ENCODE data around the gene DSG3. TPM values are rescaled to one million over a fixed set of nuclear protein-coding genes. Genes with fewer than 3 reads are reported as not detected.

DSG3 gene, protein sequence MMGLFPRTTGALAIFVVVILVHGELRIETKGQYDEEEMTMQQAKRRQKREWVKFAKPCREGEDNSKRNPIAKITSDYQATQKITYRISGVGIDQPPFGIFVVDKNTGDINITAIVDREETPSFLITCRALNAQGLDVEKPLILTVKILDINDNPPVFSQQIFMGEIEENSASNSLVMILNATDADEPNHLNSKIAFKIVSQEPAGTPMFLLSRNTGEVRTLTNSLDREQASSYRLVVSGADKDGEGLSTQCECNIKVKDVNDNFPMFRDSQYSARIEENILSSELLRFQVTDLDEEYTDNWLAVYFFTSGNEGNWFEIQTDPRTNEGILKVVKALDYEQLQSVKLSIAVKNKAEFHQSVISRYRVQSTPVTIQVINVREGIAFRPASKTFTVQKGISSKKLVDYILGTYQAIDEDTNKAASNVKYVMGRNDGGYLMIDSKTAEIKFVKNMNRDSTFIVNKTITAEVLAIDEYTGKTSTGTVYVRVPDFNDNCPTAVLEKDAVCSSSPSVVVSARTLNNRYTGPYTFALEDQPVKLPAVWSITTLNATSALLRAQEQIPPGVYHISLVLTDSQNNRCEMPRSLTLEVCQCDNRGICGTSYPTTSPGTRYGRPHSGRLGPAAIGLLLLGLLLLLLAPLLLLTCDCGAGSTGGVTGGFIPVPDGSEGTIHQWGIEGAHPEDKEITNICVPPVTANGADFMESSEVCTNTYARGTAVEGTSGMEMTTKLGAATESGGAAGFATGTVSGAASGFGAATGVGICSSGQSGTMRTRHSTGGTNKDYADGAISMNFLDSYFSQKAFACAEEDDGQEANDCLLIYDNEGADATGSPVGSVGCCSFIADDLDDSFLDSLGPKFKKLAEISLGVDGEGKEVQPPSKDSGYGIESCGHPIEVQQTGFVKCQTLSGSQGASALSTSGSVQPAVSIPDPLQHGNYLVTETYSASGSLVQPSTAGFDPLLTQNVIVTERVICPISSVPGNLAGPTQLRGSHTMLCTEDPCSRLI
- total RNA-seq = 56.9 TPM

DNA sequence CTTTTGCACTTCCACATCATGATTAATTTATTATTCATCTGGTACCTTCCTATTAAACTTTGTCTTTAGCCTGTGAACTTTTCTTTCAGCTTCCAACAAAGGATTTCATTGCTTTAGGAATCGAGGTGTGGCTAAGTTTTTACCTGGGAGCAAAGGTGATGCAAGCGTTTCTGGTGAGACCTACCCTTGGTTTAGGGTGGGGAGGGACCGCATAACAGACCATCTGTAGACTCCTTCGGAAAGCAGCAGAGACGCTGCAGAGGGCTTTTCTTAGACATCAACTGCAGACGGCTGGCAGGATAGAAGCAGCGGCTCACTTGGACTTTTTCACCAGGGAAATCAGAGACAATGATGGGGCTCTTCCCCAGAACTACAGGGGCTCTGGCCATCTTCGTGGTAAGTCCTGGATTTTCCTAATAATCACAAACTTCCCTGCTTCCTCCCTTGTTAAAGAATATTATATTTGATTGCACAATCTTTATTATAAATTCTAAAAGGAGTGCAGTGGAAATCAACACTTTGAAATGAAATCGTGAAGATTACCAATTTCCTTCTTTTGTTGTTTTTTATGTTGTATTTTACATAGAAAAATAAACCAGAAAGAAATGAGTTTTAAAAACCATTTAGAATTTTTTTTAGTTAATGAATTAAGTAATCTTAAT, at the start of gene DSG3:
DSG3 (plus strand) TSS at position 212 of the 662 bp plus-strand sequence; CDS start at position 349, 137 bp downstream.
- no peak for DNase-seq

DNA sequence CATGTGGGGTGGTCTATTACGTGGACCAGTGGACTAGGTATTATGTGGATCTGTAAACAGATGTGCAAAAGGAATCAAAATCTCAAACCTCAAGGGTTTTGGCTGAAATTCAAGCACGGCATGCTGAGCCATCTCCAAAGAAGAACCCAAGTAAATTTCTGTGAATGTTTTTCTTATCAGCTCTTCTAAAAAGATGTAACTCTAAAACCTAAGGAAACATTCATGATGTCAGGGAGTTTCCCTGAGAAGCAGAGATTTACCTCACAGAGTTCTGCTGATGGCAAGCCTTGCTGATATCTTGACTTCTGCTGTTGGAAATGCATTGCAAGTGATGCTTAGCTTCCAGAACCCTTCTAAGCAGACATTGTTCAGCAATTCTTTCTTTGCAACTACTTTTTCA, 49.4 kb upstream of the DSG3 start:
- no peak for DNase-seq

DNA sequence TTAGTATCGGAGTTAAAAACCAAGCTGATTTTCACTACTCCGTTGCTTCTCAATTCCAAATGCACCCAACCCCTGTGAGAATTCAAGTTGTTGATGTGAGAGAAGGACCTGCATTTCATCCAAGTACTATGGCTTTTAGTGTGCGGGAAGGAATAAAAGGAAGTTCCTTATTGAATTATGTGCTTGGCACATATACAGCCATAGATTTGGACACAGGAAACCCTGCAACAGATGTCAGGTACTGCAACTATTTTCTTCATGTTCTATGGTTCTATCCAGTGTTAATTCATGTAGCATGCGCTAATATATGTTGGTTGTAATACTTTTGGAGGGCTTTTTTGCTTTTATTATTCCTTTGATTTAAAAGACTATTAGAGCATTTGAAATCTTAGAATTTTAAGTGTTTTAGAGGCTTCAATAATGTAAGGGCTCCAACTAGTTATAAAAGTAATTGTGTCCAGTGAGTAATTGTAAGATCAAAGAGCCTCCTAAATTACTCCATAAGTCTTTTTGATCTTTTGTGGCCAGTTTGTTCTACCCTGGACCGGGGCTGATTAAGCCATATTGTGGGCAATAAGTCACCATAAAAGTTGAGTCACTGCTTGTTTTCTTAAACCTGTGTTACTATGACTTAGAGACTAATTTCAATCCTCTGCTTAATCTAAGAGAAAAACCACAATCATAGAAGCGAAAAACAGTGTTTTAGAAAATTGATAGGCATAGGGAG, 48.1 kb upstream of the DSG3 start:
- DNase-seq = no peak

DNA sequence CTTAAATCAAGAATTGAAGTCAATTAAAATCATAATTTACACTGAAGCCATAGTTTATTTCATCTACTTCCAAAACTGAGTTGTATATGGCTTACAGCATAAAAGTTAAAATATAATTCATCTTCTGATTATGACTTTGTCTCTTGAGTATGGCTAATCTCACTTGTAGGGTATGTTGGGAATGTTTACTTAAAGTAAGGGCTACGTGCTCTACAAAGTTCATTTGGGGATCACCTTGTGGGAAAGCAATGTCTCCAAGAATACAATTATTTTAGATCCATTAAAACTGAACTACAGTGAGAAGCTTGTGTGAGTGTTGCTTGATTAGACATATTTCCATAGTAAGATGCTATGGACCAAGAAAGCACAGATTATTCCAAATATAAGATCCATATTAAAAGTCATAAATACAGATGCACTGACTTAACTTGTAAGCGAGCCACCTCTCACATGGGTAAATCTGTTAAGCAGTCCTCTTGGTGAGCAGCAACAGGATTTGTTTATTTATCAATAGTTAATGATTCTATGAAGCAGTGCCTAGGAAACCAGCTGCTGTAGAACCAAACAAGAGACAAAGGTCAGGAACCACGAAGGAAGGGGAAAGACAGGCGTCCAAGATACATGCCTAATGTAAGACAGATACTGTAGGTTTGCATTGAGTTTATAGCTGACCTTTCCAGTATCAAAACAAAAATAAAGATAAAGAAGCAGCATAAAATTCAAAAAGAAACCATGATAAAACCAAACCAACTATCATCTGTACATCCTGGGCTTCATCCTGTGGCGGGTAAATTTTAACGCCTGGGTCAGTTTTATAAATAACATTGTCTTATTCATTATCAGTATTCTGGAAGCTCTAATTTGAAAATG, 46.1 kb upstream of the DSG3 start:
- no peak for DNase-seq

DNA sequence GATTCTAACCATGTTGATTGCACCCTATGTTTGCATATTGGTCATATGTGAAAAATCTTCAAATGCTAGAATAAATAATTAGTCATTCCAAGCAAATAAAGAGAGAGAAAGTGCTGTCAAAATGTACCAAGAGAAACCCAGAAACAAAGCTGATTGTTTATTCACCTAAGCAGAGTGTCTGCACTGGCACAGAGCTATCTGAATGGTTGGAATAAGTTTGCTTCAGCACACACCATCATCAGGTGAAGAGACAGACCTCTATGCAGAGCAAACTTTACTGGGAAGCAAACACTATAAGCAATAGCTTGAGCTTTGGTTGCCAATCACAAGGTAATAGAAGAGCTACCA, 45.5 kb upstream of the DSG3 start:
- no peak for DNase-seq

DNA sequence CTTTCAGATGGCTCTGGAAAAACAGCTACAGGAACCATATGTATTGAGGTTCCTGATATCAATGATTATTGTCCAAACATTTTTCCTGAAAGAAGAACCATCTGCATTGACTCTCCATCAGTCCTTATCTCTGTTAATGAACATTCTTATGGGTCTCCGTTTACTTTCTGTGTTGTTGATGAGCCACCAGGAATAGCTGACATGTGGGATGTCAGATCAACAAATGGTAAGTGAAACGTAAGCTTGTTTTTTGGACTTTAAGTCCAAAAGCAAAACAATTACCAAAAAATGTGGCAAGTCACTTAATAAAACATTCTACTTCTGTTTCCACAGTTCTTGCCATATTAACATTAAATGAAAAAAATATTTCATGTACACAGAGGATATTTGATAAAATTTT, 44.1 kb upstream of the DSG3 start:
- DNase-seq = no peak

DNA sequence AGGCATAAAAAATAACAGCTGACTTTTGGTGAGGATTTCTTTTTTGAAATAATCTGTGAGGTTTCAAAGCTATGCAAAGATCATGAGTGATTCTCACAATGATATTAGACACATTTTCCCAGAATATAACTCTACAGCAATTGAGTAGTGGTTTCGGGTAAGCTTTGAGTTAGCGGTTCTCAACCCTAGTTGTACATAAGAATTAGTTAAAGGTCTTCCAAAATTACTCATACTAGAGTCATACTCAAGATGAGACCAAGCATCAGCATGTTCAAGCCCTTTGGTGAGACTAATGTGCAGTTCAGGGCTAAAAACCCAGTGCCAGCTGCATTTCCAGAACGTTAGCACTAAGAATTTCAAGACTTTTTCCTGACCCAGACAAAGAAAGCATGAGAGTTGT, 39.9 kb upstream of the DSG3 start:
- DNase-seq = no peak

DNA sequence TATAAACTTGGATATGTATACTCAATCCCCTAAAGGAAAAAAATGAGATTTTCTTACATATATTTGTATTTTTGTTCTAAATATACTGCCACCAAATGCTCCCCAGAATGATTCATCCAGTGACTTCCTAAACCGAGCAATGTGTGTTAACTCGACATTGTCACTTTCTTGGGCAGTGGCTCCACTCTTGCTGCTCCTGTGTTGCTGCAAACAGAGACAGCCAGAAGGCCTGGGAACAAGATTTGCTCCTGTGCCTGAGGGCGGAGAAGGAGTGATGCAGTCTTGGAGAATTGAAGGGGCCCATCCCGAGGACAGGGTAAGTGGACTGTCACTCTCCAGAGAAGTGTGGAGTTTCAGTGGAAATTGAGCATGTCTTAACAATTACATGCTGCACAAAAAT, 38.3 kb upstream of the DSG3 start:
- no peak for DNase-seq

DNA sequence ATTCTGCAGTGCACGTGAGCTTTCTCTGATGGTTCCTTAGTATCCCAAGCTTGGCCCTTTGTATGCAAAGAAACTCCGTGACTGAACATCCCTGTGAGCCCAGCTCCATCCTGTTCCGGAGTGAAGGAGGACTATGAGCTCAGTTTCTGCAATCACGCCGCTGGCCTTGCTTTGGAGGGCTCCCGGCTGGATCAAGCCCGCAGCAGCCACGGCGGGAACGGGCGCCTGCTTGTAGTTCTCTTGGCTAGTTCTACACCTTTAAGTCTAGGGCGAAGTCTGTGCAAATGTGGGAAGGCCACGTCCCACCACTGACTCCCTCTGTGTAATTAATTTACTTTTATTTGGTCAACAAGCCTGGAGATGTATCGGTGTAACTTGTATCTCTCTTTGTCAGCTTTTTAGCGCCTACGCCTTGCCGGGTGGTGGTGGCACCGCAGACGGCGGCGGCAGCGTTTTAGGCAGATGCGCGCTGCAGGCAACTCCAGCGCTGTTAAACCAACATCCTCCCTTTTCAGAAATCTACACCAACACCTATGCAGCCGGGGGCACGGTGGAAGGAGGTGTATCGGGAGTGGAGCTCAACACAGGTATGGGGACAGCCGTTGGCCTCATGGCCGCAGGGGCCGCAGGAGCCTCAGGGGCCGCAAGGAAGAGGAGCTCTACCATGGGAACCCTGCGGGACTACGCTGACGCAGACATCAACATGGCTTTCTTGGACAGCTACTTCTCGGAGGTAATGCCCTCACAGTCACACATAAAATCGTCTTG, 36.6 kb upstream of the DSG3 start:
- no peak for DNase-seq

DNA sequence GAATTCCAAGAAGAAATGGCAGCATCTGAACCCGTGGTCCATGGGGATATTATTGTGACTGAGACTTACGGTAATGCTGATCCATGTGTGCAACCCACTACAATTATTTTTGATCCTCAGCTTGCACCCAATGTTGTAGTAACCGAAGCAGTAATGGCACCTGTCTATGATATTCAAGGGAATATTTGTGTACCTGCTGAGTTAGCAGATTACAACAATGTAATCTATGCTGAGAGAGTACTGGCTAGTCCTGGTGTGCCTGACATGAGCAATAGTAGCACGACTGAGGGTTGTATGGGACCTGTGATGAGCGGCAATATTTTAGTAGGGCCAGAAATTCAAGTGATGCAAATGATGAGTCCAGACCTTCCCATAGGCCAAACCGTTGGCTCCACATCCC, 34.4 kb upstream of the DSG3 start:
- DNase-seq = no peak

DNA sequence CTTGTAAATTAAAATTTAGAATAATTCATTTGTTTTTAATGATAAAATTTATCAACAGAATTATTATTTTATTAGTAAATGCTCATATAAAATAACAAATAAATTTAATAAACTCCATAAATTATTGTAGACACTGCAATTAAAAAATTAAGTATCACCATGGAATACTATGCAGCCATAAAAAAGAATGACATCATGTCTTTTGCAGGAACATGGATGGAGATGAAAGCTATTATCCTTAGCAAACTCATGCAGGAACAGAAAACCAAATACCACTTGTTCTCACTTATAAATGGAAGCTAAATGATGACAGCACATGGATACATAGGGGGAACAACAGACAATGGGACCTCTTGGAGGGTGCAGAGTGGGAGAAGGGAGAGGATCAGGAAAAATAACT, 29.7 kb upstream of the DSG3 start:
- no peak for DNase-seq

DNA sequence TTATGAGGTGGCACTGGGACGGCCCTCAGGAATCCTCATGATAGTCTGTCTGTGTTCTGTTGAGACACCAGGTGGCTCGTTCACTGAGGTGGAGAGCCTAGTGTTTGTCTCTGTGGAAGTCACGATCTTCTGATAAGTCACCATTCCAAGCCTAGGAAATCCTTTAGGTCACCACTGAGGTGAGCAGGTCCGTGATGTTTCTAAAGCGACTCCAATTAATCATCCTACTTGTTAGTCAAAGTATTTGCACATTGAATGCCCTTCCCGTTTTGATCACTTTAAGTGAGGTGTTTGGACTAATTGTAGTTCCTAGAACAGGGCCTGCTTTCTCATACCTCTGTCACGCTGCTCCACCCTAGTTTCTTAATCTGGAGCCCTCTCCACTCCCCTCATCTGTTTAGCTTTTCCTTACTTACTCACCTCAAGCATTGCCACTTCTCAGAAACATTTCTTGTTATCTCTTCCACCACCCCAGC, 28.0 kb upstream of the DSG3 start:
- DNase-seq = no peak

DNA sequence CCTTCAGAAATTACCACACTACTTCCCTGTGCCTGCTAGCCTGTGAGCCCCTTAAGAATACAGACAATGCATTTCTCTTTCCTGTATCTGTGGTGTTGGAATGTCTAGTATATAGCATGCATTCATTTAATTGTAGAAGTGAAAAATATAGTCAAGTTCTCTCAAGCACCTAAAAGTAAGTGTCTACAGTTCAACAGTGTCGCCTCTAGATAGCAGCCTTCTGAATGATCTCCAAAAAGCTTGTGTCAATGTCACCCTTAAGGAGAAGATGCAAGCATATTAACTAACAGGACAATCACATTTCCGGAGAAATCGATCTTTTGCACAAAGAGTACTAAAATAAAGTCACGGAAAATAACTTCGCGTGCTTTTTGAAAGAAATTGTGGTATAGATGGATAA, 27.5 kb upstream of the DSG3 start:
- no peak for DNase-seq

DNA sequence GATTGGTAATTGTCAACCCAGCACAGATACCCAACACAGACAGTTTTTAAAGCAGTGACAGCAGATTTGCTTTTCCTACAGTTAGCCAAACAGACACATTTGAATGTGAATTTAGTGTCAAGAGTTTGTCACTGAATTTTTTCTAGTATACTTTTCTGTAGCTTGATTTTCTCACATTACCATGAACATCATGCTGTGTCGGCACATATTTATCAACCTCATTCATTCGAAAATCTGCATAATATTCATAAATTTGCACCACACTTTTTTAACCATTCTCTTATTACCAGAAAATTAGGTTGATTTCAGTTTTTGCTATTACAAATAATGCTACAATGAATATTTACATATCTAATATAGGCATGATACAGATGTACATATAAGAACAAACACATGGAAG, 27.0 kb upstream of the DSG3 start:
- DNase-seq = no peak

DNA sequence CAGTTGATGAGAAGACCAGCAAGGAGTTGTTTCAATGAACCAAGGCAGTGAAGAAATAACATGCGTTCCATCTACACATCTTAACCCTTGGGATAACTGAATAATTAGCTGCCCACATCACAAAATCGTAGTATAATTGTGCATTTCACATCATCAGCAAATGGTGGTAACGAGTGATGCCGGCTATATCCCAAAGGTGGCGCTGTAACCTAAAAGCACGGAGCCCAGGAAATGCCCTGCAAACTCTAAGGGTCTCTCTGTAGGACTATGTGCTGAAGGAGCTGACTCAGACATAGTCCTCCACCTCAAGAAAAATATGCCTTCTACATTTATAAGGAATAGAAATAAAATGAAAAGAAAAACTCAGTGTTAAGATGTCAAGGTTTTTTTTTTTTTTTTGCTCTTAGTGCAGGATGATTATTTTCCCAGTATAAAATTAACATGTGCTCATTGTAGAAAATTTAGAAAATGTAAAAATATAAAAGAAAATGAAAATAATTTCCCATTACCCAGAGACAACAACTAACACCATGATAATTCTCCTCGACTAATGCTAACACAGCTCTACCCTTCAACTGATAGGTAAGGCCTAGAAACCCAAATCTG, 23.1 kb upstream of the DSG3 start:
- DNase-seq = no peak

DNA sequence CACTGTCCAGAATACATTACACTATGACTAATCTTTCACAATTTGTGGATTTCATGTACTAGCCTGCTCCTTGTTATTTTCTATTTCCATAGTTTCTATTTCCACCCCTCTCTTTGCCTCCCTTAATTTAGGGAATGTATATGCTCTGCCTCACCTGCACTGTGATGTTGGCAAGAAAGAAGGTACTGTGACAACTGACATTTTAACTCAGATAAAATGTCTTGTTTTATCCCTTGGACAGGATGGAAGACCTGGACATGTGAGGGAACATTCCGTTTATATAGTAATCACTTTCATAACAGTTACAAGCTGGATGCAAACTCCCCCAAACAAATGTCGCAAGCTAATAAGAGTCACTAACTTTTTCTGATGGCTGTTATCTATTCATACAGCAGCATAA, 21.5 kb upstream of the DSG3 start:
- DNase-seq = no peak

DNA sequence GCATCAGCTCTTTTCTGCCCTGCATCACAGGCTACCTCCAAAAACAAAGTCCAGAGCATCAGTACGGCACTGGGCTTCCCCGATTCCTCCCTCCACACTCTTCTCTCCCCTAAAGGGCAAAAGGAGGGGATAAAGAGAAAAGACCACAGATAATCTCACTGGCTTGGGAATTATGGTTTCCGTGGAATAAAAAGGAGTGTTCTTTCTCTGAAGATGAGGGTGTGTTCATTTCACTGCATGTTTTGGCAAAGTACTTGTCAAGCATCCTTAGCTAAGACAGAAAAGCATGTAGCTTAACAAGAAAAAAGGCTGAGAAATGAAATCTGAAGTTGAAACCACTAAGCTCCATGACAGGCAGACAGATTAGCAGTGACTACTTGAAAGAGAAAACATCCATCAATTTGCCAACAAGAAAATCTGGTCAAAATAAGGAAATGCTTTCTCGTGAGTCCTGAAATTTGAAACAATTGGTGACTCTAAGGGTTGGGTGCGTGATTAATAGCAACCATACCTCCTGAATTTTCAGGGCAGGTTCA, 20.6 kb upstream of the DSG3 start:
- no peak for DNase-seq

DNA sequence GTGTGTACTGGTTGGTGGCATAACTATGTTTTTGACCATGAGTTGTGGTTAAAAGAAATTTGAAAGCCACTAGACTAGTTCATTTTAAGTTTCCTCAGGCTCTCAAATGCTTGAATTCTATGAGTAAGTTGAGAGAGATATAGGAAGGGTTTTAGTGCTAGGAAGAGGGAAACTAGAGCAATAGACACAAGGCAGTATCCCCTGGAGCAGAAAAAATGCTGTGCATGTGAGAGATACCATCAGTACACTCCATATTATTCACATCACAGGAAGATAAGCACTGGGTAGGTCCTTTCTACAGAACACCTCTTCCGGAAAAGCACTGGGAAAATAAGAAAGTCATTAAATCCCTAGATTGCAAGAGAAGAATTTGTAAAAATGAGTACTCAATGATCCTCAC, 19.3 kb upstream of the DSG3 start:
- no peak for DNase-seq

DNA sequence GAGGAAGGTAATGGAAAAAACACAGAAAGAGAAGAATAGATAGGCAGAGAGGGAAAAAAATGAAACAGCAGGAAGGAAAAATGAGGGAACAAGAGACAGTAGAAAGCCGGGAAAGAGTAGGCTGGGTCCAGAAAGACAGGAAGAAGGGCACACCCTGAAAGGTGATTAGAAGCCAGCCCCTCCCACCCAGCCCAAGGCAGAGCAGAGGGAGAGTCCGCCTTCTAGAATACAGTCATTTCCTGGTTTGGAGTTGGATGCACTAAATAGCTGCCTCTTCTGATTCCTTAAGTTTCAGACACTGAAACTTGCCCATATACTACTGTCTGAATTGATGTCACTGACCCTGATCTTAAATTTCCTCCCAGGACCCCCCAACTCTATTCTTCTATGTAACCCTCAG, 17.9 kb upstream of the DSG3 start:
- no peak for DNase-seq

DNA sequence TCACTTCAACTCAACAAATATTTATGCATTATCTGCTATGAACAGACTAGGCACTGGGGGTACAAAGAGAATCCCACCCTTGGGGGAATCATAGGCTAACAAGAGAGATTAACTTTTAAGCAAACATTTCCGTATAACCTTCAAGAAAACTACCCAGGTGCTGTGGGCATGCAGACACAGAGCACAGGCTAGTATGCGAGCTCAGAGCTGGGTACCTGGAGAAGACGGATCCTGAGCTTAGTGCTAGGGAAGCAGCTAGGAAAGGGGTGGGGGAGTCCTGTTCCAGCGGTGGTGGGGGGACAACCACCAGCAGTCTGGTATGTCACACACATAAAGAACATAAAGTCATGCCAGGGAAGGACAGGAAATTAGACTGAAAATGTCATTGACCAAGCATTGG, 17.5 kb upstream of the DSG3 start:
- DNase-seq = no peak

All from skin of body (tissue), 2 donors.